ENCODE data around the gene RALGPS2. TPM values are rescaled to one million over a fixed set of nuclear protein-coding genes. Genes with fewer than 3 reads are reported as not detected.
"Not testable (repeated sequence)": the region's sequence is repeated elsewhere in the genome, so short reads cannot be mapped to it uniquely, and the experiment has no call there.

RALGPS2 gene
- polyA plus RNA-seq, 5 donors = 12.9 to 22.4 (median 21.1) TPM

GRCh38 chr1:178781533-178782330 lies 56.7 kb downstream of the RALGPS2 start:
- no peak for DNase-seq

GRCh38 chr1:178784131-178784536 lies 59.1 kb downstream of the RALGPS2 start:
- DNase-seq = no peak

GRCh38 chr1:178792394-178792793 lies 67.3 kb downstream of the RALGPS2 start:
- DNase-seq = no peak

GRCh38 chr1:178796013-178796412 lies 71.0 kb downstream of the RALGPS2 start:
- DNase-seq = no peak

- DNase-seq = no peak
These were observed 72.5 kb downstream of the RALGPS2 start for GRCh38 chr1:178797590-178797989.

GRCh38 chr1:178798232-178798861 lies 73.3 kb downstream of the RALGPS2 start:
- DNase-seq = no peak

GRCh38 chr1:178802873-178803272 lies 77.8 kb downstream of the RALGPS2 start:
- DNase-seq = no peak

- DNase-seq = no peak
These were observed 81.7 kb downstream of the RALGPS2 start for GRCh38 chr1:178806665-178807300.

GRCh38 chr1:178808529-178808928 lies 83.5 kb downstream of the RALGPS2 start:
- no peak for DNase-seq

- no peak for DNase-seq
These were observed 85.5 kb downstream of the RALGPS2 start for GRCh38 chr1:178810585-178810984.

GRCh38 chr1:178818416-178818815 lies 93.4 kb downstream of the RALGPS2 start:
- no peak for DNase-seq

GRCh38 chr1:178819123-178819522 lies 94.1 kb downstream of the RALGPS2 start:
- no peak for DNase-seq

- DNase-seq = no peak
These were observed 96.3 kb downstream of the RALGPS2 start for GRCh38 chr1:178821134-178821866.

GRCh38 chr1:178825167-178825566 lies 100.1 kb downstream of the RALGPS2 start:
- no peak for DNase-seq

- no peak for DNase-seq
These were observed 119.4 kb downstream of the RALGPS2 start for GRCh38 chr1:178844436-178844835.

GRCh38 chr1:178846306-178846705 lies 121.3 kb downstream of the RALGPS2 start:
- no peak for DNase-seq

GRCh38 chr1:178847396-178847849 lies 122.4 kb downstream of the RALGPS2 start:
- DNase-seq = no peak

GRCh38 chr1:178847919-178848318 lies 122.9 kb downstream of the RALGPS2 start:
- not testable (repeated sequence) for DNase-seq

- no peak for DNase-seq
These were observed 124.9 kb downstream of the RALGPS2 start for GRCh38 chr1:178849918-178850317.

GRCh38 chr1:178857126-178857525 lies 132.1 kb downstream of the RALGPS2 start:
- no peak for DNase-seq

- no peak for DNase-seq
These were observed 137.4 kb downstream of the RALGPS2 start for GRCh38 chr1:178862416-178862815.

- no peak for DNase-seq
These were observed 137.8 kb downstream of the RALGPS2 start for GRCh38 chr1:178862864-178863263.

All from right lung (tissue), 5 donors.